HepG2 (cell line): ENCODE results near the gene SRC. TPM values are rescaled to one million over a fixed set of nuclear protein-coding genes. Genes with fewer than 3 reads are reported as not detected.

Experiments
- BRD4 ChIP-seq: sonication (generic); formaldehyde crosslinking; IDR thresholded peaks from 2 replicates; pipeline ENCODE4 v1.4.0; 2020; ENCODE audit warnings: missing genetic modification reagents
- CBX1 ChIP-seq: IDR thresholded peaks from one replicate; pipeline ENCODE4 v1.6.1; 2016; ENCODE audit warnings: antibody characterized with exemption, low read depth
- DZIP1 ChIP-seq: sonication (generic); formaldehyde crosslinking; IDR thresholded peaks from 2 replicates; pipeline ENCODE4 v1.5.0; 2020; ENCODE audit warnings: mild to moderate bottlenecking, missing genetic modification reagents
- EHMT2 ChIP-seq: fragments of 200-600 bp; sonication (generic); IDR thresholded peaks from 2 replicates; pipeline ENCODE4 v1.7.0; 2017; ENCODE audit warnings: antibody characterized with exemption, low read depth, low read length, borderline replicate concordance
- ETV6 ChIP-seq: sonication (generic); formaldehyde crosslinking; conservative IDR thresholded peaks from 2 replicates; pipeline ENCODE4 v1.4.0; 2020; ENCODE audit warnings: missing genetic modification reagents
- KLF11 ChIP-seq: IDR thresholded peaks from 2 replicates; pipeline ENCODE4 v1.6.1; 2016; ENCODE audit warnings: missing compliant biosample characterization
- RELA ChIP-seq: sonication (generic); formaldehyde crosslinking; IDR thresholded peaks from 2 replicates; pipeline ENCODE4 v1.4.0; 2020; ENCODE audit warnings: missing genetic modification reagents
- ZNF263 ChIP-seq: sonication (generic); formaldehyde crosslinking; IDR thresholded peaks from 2 replicates; pipeline ENCODE4 v1.4.0; 2020; ENCODE audit warnings: missing genetic modification reagents
- ZNF383 ChIP-seq: sonication (generic); formaldehyde crosslinking; IDR thresholded peaks from 2 replicates; pipeline ENCODE4 v1.4.0; 2020; ENCODE audit warnings: missing genetic modification reagents, mild to moderate bottlenecking, borderline replicate concordance
- ZNF780A ChIP-seq: sonication (generic); formaldehyde crosslinking; IDR thresholded peaks from 2 replicates; pipeline ENCODE4 v1.8.0; 2022; ENCODE audit warnings: mild to moderate bottlenecking, missing genetic modification reagents, moderate library complexity
- ZNF83 ChIP-seq: sonication (generic); formaldehyde crosslinking; IDR thresholded peaks from 2 replicates; pipeline ENCODE4 v1.4.0; 2020; ENCODE audit warnings: missing genetic modification reagents, mild to moderate bottlenecking, borderline replicate concordance
- polyA plus RNA-seq, 8 experiments: library from polyadenylated mRNA; depleted of rRNA in 3 of 8; stranded (reverse) in 7 of 8; unstranded in 1 of 8; fragments of >200 nt; fragmentation: Illumina TruSeq in 4 of 8; extraction: Trizol in 4 of 8; gene quantifications; 2 replicates each; pipeline versions ENCODE4 v1.2.1 to v1.2.3, GENCODE V29; 2011 to 2016; ENCODE audit warnings: low read depth in 4 of 8, missing spikeins in 1 of 8, mixed read lengths in 1 of 8; ENCODE audit not compliant: insufficient read depth in 1 of 8
- total RNA-seq, 5 experiments: library from RNA; depleted of rRNA; stranded (reverse); fragments of >200 nt; fragmentation: Illumina TruSeq; extraction: Trizol; gene quantifications; 2 replicates each; pipeline ENCODE4 v1.2.3, GENCODE V29; 2016; ENCODE audit warnings: low read depth in 1 of 5
- TF ChIP-seq, protein P1 (sequence below): sonication (generic); formaldehyde crosslinking; IDR thresholded peaks from 2 replicates; pipeline ENCODE4 v1.4.0; 2020; ENCODE audit warnings: missing genetic modification reagents
- TF ChIP-seq, protein P2 (sequence below): sonication (generic); formaldehyde crosslinking; IDR thresholded peaks from 2 replicates; pipeline ENCODE4 v1.5.1; 2020; ENCODE audit warnings: mild to moderate bottlenecking, missing genetic modification reagents, moderate library complexity
- TF ChIP-seq, protein P3 (sequence below): sonication (generic); formaldehyde crosslinking; IDR thresholded peaks from 2 replicates; pipeline ENCODE4 v1.5.0; 2020; ENCODE audit warnings: mild to moderate bottlenecking, missing genetic modification reagents, moderate library complexity

The SRC gene
- total and polyA plus RNA-seq, 2 of the 13 experiments (the other 11 are each of a cell fraction or from before 2014, with no cell fraction given), result 54.7 to 192 TPM

DNA sequence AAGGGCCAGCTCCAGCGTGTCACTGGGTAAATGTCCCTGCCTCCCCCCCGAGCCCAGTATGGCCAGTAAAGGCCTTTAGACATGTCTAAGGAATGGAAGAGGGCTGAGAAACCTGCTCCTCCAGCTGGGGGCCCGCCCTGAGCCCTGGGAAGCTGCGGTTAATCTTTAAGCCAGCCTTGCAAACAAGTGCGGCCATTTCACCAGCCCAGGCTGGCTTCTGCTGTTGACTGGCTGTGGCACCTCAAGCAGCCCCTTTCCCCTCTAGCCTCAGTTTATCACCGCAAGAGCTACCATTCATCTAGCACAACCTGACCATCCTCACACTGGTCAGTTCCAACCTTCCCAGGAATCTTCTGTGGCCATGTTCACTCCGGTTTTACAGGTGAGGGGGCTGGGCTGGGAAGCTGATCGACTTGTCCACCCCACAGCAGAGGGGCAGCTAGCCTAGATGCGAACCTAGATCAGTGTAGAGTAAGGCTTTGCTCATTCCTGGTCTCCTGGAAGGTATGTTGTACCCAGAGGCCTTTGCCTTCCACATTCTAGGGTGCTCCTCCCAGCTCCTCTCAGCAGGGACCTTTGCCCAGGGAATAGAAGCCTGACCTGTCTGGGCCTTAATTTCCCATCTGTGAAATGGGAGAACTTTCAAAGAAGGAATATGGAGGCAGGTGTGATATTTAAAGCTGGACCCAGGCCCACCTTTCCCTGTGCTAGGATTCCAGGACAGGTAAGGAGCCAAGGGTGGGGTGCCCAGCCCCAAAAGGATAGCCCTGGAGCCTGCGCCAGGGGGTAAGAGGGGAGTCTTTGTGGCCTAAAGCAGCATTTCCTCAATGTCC, 1.2 kb upstream of the SRC start (continued):
- TF ChIP-seq, protein P1, sequence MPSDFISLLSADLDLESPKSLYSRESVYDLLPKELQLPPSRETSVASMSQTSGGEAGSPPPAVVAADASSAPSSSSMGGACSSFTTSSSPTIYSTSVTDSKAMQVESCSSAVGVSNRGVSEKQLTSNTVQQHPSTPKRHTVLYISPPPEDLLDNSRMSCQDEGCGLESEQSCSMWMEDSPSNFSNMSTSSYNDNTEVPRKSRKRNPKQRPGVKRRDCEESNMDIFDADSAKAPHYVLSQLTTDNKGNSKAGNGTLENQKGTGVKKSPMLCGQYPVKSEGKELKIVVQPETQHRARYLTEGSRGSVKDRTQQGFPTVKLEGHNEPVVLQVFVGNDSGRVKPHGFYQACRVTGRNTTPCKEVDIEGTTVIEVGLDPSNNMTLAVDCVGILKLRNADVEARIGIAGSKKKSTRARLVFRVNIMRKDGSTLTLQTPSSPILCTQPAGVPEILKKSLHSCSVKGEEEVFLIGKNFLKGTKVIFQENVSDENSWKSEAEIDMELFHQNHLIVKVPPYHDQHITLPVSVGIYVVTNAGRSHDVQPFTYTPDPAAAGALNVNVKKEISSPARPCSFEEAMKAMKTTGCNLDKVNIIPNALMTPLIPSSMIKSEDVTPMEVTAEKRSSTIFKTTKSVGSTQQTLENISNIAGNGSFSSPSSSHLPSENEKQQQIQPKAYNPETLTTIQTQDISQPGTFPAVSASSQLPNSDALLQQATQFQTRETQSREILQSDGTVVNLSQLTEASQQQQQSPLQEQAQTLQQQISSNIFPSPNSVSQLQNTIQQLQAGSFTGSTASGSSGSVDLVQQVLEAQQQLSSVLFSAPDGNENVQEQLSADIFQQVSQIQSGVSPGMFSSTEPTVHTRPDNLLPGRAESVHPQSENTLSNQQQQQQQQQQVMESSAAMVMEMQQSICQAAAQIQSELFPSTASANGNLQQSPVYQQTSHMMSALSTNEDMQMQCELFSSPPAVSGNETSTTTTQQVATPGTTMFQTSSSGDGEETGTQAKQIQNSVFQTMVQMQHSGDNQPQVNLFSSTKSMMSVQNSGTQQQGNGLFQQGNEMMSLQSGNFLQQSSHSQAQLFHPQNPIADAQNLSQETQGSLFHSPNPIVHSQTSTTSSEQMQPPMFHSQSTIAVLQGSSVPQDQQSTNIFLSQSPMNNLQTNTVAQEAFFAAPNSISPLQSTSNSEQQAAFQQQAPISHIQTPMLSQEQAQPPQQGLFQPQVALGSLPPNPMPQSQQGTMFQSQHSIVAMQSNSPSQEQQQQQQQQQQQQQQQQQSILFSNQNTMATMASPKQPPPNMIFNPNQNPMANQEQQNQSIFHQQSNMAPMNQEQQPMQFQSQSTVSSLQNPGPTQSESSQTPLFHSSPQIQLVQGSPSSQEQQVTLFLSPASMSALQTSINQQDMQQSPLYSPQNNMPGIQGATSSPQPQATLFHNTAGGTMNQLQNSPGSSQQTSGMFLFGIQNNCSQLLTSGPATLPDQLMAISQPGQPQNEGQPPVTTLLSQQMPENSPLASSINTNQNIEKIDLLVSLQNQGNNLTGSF, result no peak
- TF ChIP-seq ETV6, result no peak; the same call in 1 of the 2 replicates
- TF ChIP-seq ZNF263 (CRISPR knock-in tag), result peak; percentile 75
- TF ChIP-seq ZNF383 (CRISPR knock-in tag), result no peak
- TF ChIP-seq, protein P2, sequence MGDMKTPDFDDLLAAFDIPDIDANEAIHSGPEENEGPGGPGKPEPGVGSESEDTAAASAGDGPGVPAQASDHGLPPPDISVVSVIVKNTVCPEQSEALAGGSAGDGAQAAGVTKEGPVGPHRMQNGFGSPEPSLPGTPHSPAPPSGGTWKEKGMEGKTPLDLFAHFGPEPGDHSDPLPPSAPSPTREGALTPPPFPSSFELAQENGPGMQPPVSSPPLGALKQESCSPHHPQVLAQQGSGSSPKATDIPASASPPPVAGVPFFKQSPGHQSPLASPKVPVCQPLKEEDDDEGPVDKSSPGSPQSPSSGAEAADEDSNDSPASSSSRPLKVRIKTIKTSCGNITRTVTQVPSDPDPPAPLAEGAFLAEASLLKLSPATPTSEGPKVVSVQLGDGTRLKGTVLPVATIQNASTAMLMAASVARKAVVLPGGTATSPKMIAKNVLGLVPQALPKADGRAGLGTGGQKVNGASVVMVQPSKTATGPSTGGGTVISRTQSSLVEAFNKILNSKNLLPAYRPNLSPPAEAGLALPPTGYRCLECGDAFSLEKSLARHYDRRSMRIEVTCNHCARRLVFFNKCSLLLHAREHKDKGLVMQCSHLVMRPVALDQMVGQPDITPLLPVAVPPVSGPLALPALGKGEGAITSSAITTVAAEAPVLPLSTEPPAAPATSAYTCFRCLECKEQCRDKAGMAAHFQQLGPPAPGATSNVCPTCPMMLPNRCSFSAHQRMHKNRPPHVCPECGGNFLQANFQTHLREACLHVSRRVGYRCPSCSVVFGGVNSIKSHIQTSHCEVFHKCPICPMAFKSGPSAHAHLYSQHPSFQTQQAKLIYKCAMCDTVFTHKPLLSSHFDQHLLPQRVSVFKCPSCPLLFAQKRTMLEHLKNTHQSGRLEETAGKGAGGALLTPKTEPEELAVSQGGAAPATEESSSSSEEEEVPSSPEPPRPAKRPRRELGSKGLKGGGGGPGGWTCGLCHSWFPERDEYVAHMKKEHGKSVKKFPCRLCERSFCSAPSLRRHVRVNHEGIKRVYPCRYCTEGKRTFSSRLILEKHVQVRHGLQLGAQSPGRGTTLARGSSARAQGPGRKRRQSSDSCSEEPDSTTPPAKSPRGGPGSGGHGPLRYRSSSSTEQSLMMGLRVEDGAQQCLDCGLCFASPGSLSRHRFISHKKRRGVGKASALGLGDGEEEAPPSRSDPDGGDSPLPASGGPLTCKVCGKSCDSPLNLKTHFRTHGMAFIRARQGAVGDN (CRISPR knock-in tag), result peak; percentile 85
- TF ChIP-seq, protein P3, sequence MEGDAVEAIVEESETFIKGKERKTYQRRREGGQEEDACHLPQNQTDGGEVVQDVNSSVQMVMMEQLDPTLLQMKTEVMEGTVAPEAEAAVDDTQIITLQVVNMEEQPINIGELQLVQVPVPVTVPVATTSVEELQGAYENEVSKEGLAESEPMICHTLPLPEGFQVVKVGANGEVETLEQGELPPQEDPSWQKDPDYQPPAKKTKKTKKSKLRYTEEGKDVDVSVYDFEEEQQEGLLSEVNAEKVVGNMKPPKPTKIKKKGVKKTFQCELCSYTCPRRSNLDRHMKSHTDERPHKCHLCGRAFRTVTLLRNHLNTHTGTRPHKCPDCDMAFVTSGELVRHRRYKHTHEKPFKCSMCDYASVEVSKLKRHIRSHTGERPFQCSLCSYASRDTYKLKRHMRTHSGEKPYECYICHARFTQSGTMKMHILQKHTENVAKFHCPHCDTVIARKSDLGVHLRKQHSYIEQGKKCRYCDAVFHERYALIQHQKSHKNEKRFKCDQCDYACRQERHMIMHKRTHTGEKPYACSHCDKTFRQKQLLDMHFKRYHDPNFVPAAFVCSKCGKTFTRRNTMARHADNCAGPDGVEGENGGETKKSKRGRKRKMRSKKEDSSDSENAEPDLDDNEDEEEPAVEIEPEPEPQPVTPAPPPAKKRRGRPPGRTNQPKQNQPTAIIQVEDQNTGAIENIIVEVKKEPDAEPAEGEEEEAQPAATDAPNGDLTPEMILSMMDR (CRISPR knock-in tag), result peak; percentile 27
- 0 out of 2 replicates have a peak, but pooled peaks have one; percentile 49 for TF ChIP-seq BRD4 (CRISPR knock-in tag)
- TF ChIP-seq ZNF780A, result no peak
- no peak; the same call in 1 of the 2 replicates for TF ChIP-seq KLF11 (CRISPR knock-in tag)
- peak; percentile 72; the same call in 1 of the 2 replicates for TF ChIP-seq DZIP1 (CRISPR knock-in tag)
- peak; percentile 18 for TF ChIP-seq CBX1
- TF ChIP-seq RELA (CRISPR knock-in tag), result peak; percentile 41; the same call in 1 of the 2 replicates
- peak; percentile 45 for TF ChIP-seq ZNF83 (CRISPR knock-in tag)
- TF ChIP-seq EHMT2, result no peak
